GM23338 (cell line): ENCODE results near the gene RFX2. TPM values are rescaled to one million over a fixed set of nuclear protein-coding genes. Genes with fewer than 3 reads are reported as not detected.

Source experiments
- ATAC-seq: fragments of 200-7000 bp; cut with Tn5 transposase; 3 replicates; pipeline ENCODE4 v1.9.1; 2020
- DNase-seq: peaks from one replicate; pipeline ENCODE4 v3.0.0-alpha.2; 2015; ENCODE audit warnings: low spot score
- H2AFZ ChIP-seq: fragments of 200-600 bp; sonication (generic); 2 replicates; pipeline ENCODE4 v1.8.0; 2016; ENCODE audit warnings: antibody characterized with exemption, mild to moderate bottlenecking, moderate library complexity
- H3F3A ChIP-seq: fragments of 200-600 bp; sonication (generic); replicated peaks from 2 replicates; pipeline ENCODE4 v1.8.0; 2017; ENCODE audit warnings: antibody characterized with exemption, mixed run types, low read depth
- H3K27ac ChIP-seq: fragments of 200-600 bp; sonication (generic); 2 replicates; pipeline ENCODE4 v1.6.1; 2016; ENCODE audit warnings: low read depth
- H3K27me3 ChIP-seq: fragments of 200-600 bp; sonication (generic); 2 replicates; pipeline ENCODE4 v1.8.0; 2016; ENCODE audit warnings: mild to moderate bottlenecking, mixed run types, moderate library complexity; ENCODE audit not compliant: insufficient read depth
- H3K36me3 ChIP-seq: fragments of 200-600 bp; sonication (generic); 2 replicates; pipeline ENCODE4 v1.8.0; 2016; ENCODE audit warnings: mild to moderate bottlenecking; ENCODE audit not compliant: insufficient read depth
- H3K4me1 ChIP-seq: fragments of 200-600 bp; sonication (generic); 2 replicates; pipeline ENCODE4 v1.8.0; 2016; ENCODE audit warnings: mild to moderate bottlenecking, moderate library complexity; ENCODE audit not compliant: insufficient read depth
- H3K4me2 ChIP-seq: fragments of 200-600 bp; sonication (generic); 2 replicates; pipeline ENCODE4 v1.7.1; 2017; ENCODE audit warnings: mixed run types
- H3K4me3 ChIP-seq: fragments of 200-600 bp; sonication (generic); 2 replicates; pipeline ENCODE4 v1.6.1; 2016; ENCODE audit warnings: mixed run types
- H3K79me2 ChIP-seq: fragments of 200-600 bp; sonication (generic); replicated peaks from 2 replicates; pipeline ENCODE4 v1.8.0; 2017; ENCODE audit warnings: mild to moderate bottlenecking; ENCODE audit not compliant: insufficient read depth
- H3K9me2 ChIP-seq: fragments of 200-600 bp; sonication (generic); 2 replicates; pipeline ENCODE4 v1.8.0; 2017; ENCODE audit not compliant: insufficient read depth
- H4K20me1 ChIP-seq: fragments of 200-600 bp; sonication (generic); replicated peaks from 2 replicates; pipeline ENCODE4 v1.8.0; 2017; ENCODE audit warnings: mild to moderate bottlenecking; ENCODE audit not compliant: insufficient read depth
- H3K27ac Mint-ChIP-seq: 2 replicates; pipeline ENCODE4 v1.8.0; 2020; ENCODE audit warnings: inconsistent platforms, mild to moderate bottlenecking, moderate library complexity, mixed read lengths
- H3K27me3 Mint-ChIP-seq: 3 replicates; pipeline ENCODE4 v1.8.0; 2022; ENCODE audit warnings: low read depth, mild to moderate bottlenecking, moderate library complexity, mixed read lengths, inconsistent platforms; ENCODE audit not compliant: insufficient read depth, poor library complexity
- H3K36me3 Mint-ChIP-seq: 3 replicates; pipeline ENCODE4 v1.8.0; 2021; ENCODE audit warnings: low read depth, mild to moderate bottlenecking, inconsistent platforms, moderate library complexity, mixed read lengths
- H3K4me1 Mint-ChIP-seq: 3 replicates; pipeline ENCODE4 v1.8.0; 2020; ENCODE audit warnings: mild to moderate bottlenecking, inconsistent platforms, mixed read lengths
- H3K4me3 Mint-ChIP-seq: 3 replicates; pipeline ENCODE4 v1.8.0; 2021; ENCODE audit warnings: moderate library complexity, mild to moderate bottlenecking, inconsistent platforms, mixed read lengths
- H3K9me3 Mint-ChIP-seq: 3 replicates; pipeline ENCODE4 v1.8.0; 2020; ENCODE audit warnings: moderate library complexity, mild to moderate bottlenecking, inconsistent platforms, mixed read lengths
- CREB1 ChIP-seq: fragments of 250-450 bp; sonication (Bioruptor Pico); IDR thresholded peaks from 2 replicates; pipeline ENCODE4 v1.5.0; 2020; ENCODE audit warnings: low read depth, mild to moderate bottlenecking, moderate library complexity
- EZH2 ChIP-seq: fragments of 200-600 bp; sonication (generic); IDR thresholded peaks from one replicate; pipeline ENCODE4 v1.8.0; 2017; ENCODE audit warnings: antibody characterized with exemption, mild to moderate bottlenecking, low read depth; ENCODE audit not compliant: unreplicated experiment
- EZH2phosphoT487 ChIP-seq: fragments of 200-600 bp; sonication (generic); IDR thresholded peaks from one replicate; pipeline ENCODE4 v1.8.1; 2018; ENCODE audit warnings: antibody characterized with exemption; ENCODE audit not compliant: unreplicated experiment
- NANOG ChIP-seq: IDR thresholded peaks from 2 replicates; pipeline ENCODE4 v1.6.1; 2016; ENCODE audit warnings: antibody characterized with exemption, borderline replicate concordance
- POLR2AphosphoS5 ChIP-seq: IDR thresholded peaks from 2 replicates; pipeline ENCODE4 v1.6.1; 2016; ENCODE audit warnings: antibody characterized with exemption, low read depth
- STAT1 ChIP-seq: IDR thresholded peaks from one replicate; pipeline ENCODE4 v1.6.1; 2016; ENCODE audit warnings: antibody characterized with exemption; ENCODE audit not compliant: unreplicated experiment
- ZNF114 ChIP-seq: fragments of 250-450 bp; sonication (Bioruptor Pico); IDR thresholded peaks from 2 replicates; pipeline ENCODE4 v1.5.0; 2020; ENCODE audit warnings: mild to moderate bottlenecking, moderate library complexity
- ZNF331 ChIP-seq: fragments of 250-450 bp; sonication (Bioruptor Pico); IDR thresholded peaks from 2 replicates; pipeline ENCODE4 v1.5.0; 2020; ENCODE audit warnings: low read depth, mild to moderate bottlenecking, moderate library complexity
- polyA plus RNA-seq: library from polyadenylated mRNA; unstranded; fragments of >200 nt; fragmentation: Nextera tagmentation; extraction: Ambion mirVana; gene quantifications from 2 replicates; pipeline ENCODE4 v1.2.1, GENCODE V29; 2016
- total RNA-seq: library from RNA; depleted of rRNA; stranded (reverse); fragments of >200 nt; shearing (Covaris generic); gene quantifications from 2 replicates; pipeline ENCODE4 v1.2.3, GENCODE V29; 2014
- TF ChIP-seq, protein P1 (sequence below): fragments of 250-450 bp; sonication (Bioruptor Pico); IDR thresholded peaks from 2 replicates; pipeline ENCODE4 v1.5.0; 2020; ENCODE audit warnings: mild to moderate bottlenecking, moderate library complexity
- TF ChIP-seq, protein P2 (sequence below): IDR thresholded peaks from 2 replicates; pipeline ENCODE4 v1.6.1; 2016; ENCODE audit warnings: antibody characterized with exemption

The RFX2 gene
- total and polyA plus RNA-seq, 2 experiments from 2014 or later, result 4.6 to 13.0 TPM

GRCh38 chr19:5969476-5969875 is 140.8 kb downstream of the RFX2 start (continued):
- TF ChIP-seq, protein P1, sequence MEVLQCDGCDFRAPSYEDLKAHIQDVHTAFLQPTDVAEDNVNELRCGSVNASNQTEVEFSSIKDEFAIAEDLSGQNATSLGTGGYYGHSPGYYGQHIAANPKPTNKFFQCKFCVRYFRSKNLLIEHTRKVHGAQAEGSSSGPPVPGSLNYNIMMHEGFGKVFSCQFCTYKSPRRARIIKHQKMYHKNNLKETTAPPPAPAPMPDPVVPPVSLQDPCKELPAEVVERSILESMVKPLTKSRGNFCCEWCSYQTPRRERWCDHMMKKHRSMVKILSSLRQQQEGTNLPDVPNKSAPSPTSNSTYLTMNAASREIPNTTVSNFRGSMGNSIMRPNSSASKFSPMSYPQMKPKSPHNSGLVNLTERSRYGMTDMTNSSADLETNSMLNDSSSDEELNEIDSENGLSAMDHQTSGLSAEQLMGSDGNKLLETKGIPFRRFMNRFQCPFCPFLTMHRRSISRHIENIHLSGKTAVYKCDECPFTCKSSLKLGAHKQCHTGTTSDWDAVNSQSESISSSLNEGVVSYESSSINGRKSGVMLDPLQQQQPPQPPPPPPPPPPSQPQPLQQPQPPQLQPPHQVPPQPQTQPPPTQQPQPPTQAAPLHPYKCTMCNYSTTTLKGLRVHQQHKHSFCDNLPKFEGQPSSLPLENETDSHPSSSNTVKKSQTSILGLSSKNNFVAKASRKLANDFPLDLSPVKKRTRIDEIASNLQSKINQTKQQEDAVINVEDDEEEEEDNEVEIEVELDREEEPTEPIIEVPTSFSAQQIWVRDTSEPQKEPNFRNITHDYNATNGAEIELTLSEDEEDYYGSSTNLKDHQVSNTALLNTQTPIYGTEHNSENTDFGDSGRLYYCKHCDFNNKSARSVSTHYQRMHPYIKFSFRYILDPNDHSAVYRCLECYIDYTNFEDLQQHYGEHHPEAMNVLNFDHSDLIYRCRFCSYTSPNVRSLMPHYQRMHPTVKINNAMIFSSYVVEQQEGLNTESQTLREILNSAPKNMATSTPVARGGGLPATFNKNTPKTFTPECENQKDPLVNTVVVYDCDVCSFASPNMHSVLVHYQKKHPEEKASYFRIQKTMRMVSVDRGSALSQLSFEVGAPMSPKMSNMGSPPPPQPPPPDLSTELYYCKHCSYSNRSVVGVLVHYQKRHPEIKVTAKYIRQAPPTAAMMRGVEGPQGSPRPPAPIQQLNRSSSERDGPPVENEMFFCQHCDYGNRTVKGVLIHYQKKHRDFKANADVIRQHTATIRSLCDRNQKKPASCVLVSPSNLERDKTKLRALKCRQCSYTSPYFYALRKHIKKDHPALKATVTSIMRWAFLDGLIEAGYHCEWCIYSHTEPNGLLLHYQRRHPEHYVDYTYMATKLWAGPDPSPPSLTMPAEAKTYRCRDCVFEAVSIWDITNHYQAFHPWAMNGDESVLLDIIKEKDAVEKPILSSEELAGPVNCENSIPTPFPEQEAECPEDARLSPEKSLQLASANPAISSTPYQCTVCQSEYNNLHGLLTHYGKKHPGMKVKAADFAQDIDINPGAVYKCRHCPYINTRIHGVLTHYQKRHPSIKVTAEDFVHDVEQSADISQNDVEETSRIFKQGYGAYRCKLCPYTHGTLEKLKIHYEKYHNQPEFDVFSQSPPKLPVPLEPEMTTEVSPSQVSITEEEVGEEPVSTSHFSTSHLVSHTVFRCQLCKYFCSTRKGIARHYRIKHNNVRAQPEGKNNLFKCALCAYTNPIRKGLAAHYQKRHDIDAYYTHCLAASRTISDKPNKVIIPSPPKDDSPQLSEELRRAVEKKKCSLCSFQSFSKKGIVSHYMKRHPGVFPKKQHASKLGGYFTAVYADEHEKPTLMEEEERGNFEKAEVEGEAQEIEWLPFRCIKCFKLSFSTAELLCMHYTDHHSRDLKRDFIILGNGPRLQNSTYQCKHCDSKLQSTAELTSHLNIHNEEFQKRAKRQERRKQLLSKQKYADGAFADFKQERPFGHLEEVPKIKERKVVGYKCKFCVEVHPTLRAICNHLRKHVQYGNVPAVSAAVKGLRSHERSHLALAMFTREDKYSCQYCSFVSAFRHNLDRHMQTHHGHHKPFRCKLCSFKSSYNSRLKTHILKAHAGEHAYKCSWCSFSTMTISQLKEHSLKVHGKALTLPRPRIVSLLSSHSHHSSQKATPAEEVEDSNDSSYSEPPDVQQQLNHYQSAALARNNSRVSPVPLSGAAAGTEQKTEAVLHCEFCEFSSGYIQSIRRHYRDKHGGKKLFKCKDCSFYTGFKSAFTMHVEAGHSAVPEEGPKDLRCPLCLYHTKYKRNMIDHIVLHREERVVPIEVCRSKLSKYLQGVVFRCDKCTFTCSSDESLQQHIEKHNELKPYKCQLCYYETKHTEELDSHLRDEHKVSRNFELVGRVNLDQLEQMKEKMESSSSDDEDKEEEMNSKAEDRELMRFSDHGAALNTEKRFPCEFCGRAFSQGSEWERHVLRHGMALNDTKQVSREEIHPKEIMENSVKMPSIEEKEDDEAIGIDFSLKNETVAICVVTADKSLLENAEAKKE (CRISPR knock-in tag), result no peak
- TF ChIP-seq EZH2phosphoT487 (no peak), ZNF114 (no peak), CREB1 (CRISPR knock-in tag) (no peak)
- TF ChIP-seq, protein P2, sequence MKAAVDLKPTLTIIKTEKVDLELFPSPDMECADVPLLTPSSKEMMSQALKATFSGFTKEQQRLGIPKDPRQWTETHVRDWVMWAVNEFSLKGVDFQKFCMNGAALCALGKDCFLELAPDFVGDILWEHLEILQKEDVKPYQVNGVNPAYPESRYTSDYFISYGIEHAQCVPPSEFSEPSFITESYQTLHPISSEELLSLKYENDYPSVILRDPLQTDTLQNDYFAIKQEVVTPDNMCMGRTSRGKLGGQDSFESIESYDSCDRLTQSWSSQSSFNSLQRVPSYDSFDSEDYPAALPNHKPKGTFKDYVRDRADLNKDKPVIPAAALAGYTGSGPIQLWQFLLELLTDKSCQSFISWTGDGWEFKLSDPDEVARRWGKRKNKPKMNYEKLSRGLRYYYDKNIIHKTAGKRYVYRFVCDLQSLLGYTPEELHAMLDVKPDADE, result no peak

DNA sequence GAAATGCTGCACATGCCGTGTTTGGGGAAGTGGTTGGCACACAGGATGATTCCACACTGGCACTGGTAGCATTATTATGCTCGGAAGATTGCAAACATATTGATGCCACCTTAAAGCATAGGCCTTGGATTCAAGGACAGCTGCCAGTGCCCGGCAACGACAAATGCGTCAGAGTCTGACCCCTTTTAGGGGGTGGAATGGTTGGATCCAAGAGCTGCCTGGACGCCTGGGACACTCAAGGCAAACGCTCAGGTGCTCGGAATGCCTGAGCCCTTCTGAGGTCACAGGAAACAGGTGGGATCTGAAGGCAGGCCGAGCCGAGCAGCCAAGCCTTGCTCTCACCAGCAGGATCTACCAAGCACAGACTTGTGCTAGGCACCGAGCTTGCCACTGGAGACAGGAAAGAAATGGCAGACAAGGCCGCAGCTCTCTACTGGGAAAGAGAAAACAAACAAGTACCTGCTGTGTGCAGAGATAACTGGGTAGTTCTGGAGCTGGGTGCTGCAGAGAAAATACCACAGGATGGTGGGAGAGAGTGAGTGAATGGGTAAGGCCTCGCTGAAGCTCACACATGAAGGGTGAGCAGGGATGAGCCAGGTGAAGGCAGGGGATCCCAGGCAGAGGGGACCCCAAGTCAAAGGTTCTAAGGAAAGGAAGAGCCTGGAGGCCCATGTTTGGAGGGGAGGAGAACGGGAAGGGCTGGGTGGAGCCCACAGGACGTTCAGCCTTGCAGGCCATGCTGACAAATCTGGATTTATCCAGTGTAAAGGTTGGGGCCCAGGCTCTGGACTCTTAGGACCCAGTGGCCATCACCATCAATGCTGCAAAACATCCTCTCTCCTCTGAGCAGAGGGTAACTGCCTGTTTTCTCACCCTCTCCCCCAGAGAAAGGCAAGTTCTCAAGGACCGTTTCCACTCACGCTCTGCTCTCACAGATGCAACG is 141.6 kb downstream of the RFX2 start:
- Histone ChIP-seq H2AFZ (no peak overlapping the region), H3K27me3 (no peaks in the 10 kb centered on the region), H4K20me1 (peaks cover 81% of the 10 kb centered on the region), H3K4me3 (no peak overlapping the region), H3K36me3 (no peaks in the 10 kb centered on the region), H3K27ac (peak overlapping the region; percentile 86), H3K4me2 (peak overlapping the region; percentile 61), H3K9me2 (no peaks in the 10 kb centered on the region), H3K79me2 (peaks cover 92% of the 10 kb centered on the region), H3F3A (peaks cover 14% of the 10 kb centered on the region; the same call in 1 of the 2 replicates), H3K4me1 (peaks cover 14% of the 10 kb centered on the region)
- Mint-ChIP-seq H3K36me3 (peaks cover 3% of the 10 kb centered on the region; the same call in 1 of the 3 replicates), H3K9me3 (no peaks in the 10 kb centered on the region), H3K27me3 (peaks cover 3% of the 10 kb centered on the region), H3K4me3 (no peak overlapping the region), H3K27ac (peak overlapping the region; percentile 87), H3K4me1 (peaks cover 46% of the 10 kb centered on the region)
- ATAC-seq, result peak; percentile 71
- peak; percentile 72 for DNase-seq
- TF ChIP-seq, protein P2, result no peak
- no peak for TF ChIP-seq EZH2
- no peak for TF ChIP-seq ZNF331
- TF ChIP-seq NANOG, result no peak
- TF ChIP-seq STAT1, result no peak
- TF ChIP-seq POLR2AphosphoS5, result no peak
